Liver (tissue), 9 donors: ENCODE measurements around the gene GPR26. TPM values are rescaled to one million over a fixed set of nuclear protein-coding genes. Genes with fewer than 3 reads are reported as not detected.

Experiments used
- DNase-seq: peaks from one replicate; pipeline ENCODE4 v3.0.0-alpha.2; 2017; ENCODE audit warnings: low spot score
- H3K27ac ChIP-seq, 2 donors: one replicate each; pipeline ENCODE4 v1.7.0; 2013; ENCODE audit warnings: inconsistent platforms in 2 of 2, low read length in 2 of 2, control low read depth in 1 of 2, low read depth in 1 of 2, mild to moderate bottlenecking in 1 of 2
- H3K27me3 ChIP-seq, 4 donors: one replicate each; pipeline versions ENCODE4 v1.6.1 to v1.7.0; 2013; ENCODE audit warnings: low read length in 3 of 4, inconsistent platforms in 1 of 4, mild to moderate bottlenecking in 1 of 4, moderate library complexity in 1 of 4; ENCODE audit not compliant: control insufficient read depth in 4 of 4, insufficient read depth in 4 of 4
- H3K36me3 ChIP-seq, 4 donors: one replicate each; pipeline versions ENCODE4 v1.6.1 to v1.7.0; 2013; ENCODE audit warnings: low read length in 3 of 4, mild to moderate bottlenecking in 3 of 4, low read depth in 1 of 4, moderate library complexity in 1 of 4; ENCODE audit not compliant: control insufficient read depth in 4 of 4, insufficient read depth in 3 of 4
- H3K4me1 ChIP-seq, 4 donors: one replicate each; pipeline versions ENCODE4 v1.6.1 to v1.7.0; 2013; ENCODE audit warnings: low read length in 3 of 4, mild to moderate bottlenecking in 3 of 4, moderate library complexity in 1 of 4; ENCODE audit not compliant: control insufficient read depth in 4 of 4, insufficient read depth in 4 of 4
- H3K4me3 ChIP-seq, 3 donors: one replicate each; pipeline versions ENCODE4 v1.6.1 to v1.7.0; 2013; ENCODE audit warnings: low read length in 3 of 3, control low read depth in 1 of 3, low read depth in 1 of 3, mild to moderate bottlenecking in 1 of 3
- H3K9ac ChIP-seq, 2 donors: one replicate each; pipeline ENCODE4 v1.7.0; 2013; ENCODE audit warnings: low read length in 2 of 2, mild to moderate bottlenecking in 2 of 2, moderate library complexity in 2 of 2, control low read depth in 1 of 2, low read depth in 1 of 2
- H3K9me3 ChIP-seq, 4 donors: one replicate each; pipeline versions ENCODE4 v1.6.1 to v1.7.0; 2013; ENCODE audit warnings: low read length in 3 of 4; ENCODE audit not compliant: control insufficient read depth in 4 of 4
- EGR1 ChIP-seq, 2 donors: IDR thresholded peaks; 2 replicates each; pipeline ENCODE4 v1.6.1; 2016 to 2018; ENCODE audit warnings: antibody characterized with exemption in 2 of 2, low read depth in 2 of 2
- FOXA1 ChIP-seq: IDR thresholded peaks from 2 replicates; pipeline ENCODE4 v1.6.1; 2016; ENCODE audit warnings: antibody characterized with exemption
- FOXA2 ChIP-seq: IDR thresholded peaks from 2 replicates; pipeline ENCODE4 v1.6.1; 2016; ENCODE audit warnings: antibody characterized with exemption
- HNF4A ChIP-seq, 2 donors: conservative IDR thresholded peaks; 2 replicates each; pipeline ENCODE4 v1.6.1; 2016; ENCODE audit warnings: antibody characterized with exemption in 2 of 2, mild to moderate bottlenecking in 2 of 2
- HNF4G ChIP-seq: IDR thresholded peaks from 2 replicates; pipeline ENCODE4 v1.6.1; 2016; ENCODE audit warnings: antibody characterized with exemption
- JUND ChIP-seq, 2 donors: IDR thresholded peaks; 2 replicates each; pipeline ENCODE4 v1.6.1; 2016; ENCODE audit warnings: antibody characterized with exemption in 2 of 2
- RAD21 ChIP-seq, 2 donors: IDR thresholded peaks; 2 replicates each; pipeline ENCODE4 v1.6.1; 2016; ENCODE audit warnings: antibody characterized with exemption in 2 of 2, mild to moderate bottlenecking in 2 of 2
- RXRA ChIP-seq, 2 donors: IDR thresholded peaks; 2 replicates each; pipeline ENCODE4 v1.6.1; 2017 to 2018; ENCODE audit warnings: antibody characterized with exemption in 2 of 2, mild to moderate bottlenecking in 1 of 2
- SP1 ChIP-seq: IDR thresholded peaks from 2 replicates; pipeline ENCODE4 v1.6.1; 2018; ENCODE audit warnings: antibody characterized with exemption, mild to moderate bottlenecking
- TAF1 ChIP-seq: conservative IDR thresholded peaks from 2 replicates; pipeline ENCODE4 v1.6.1; 2016; ENCODE audit warnings: antibody characterized with exemption, mild to moderate bottlenecking
- YY1 ChIP-seq: IDR thresholded peaks from 2 replicates; pipeline ENCODE4 v1.6.1; 2016; ENCODE audit warnings: antibody characterized with exemption, mild to moderate bottlenecking
- WGBS: extraction: QIAGEN DNeasy Blood & Tissue Kit; methylation state at CpG from one replicate; pipeline ENCODE4 v1.1.7; 2013; 5-methylcytosine and 5-hydroxymethylcytosine counted together
- polyA plus RNA-seq, 2 donors: library from polyadenylated mRNA; stranded (reverse) in 1 of 2; unstranded in 1 of 2; fragments of 200-250 nt in 1 of 2; fragments of >200 nt in 1 of 2; fragmentation: Nextera tagmentation in 1 of 2; extraction: Ambion mirVana in 1 of 2; gene quantifications; one replicate each; pipeline versions ENCODE4 v1.2.1 to v1.2.3, GENCODE V29; 2013 to 2015
- total RNA-seq, 2 donors: library from RNA; depleted of rRNA; stranded (reverse); fragments of >200 nt; gene quantifications; one replicate each; pipeline ENCODE4 v1.2.3, GENCODE V29; 2014
- TF ChIP-seq, protein P1 (sequence below): IDR thresholded peaks from 2 replicates; pipeline ENCODE4 v1.6.1; 2016; ENCODE audit warnings: antibody characterized with exemption, mild to moderate bottlenecking
- TF ChIP-seq, protein P2 (sequence below): IDR thresholded peaks from 2 replicates; pipeline ENCODE4 v1.6.1; 2016; ENCODE audit warnings: antibody characterized with exemption
- TF ChIP-seq, protein P3 (sequence below): IDR thresholded peaks from 2 replicates; pipeline ENCODE4 v1.6.1; 2016; ENCODE audit warnings: antibody characterized with exemption
- TF ChIP-seq, protein P4 (sequence below): fragments of 150-350 bp; IDR thresholded peaks from 2 replicates; pipeline ENCODE4 v1.5.1; 2017; ENCODE audit warnings: improper control_type of control experiment, low read depth, low read length; ENCODE audit not compliant: missing input control
- TF ChIP-seq, protein P5 (sequence below): IDR thresholded peaks from 2 replicates; pipeline ENCODE4 v1.6.1; 2016; ENCODE audit warnings: antibody characterized with exemption
- donor health status: healthy.
- donor health status: healthy.
- donor health status: healthy.
- donor health status: healthy.
- donor health status: healthy.

GPR26 gene
- total and polyA plus RNA-seq, 4 donors: not detected

DNA sequence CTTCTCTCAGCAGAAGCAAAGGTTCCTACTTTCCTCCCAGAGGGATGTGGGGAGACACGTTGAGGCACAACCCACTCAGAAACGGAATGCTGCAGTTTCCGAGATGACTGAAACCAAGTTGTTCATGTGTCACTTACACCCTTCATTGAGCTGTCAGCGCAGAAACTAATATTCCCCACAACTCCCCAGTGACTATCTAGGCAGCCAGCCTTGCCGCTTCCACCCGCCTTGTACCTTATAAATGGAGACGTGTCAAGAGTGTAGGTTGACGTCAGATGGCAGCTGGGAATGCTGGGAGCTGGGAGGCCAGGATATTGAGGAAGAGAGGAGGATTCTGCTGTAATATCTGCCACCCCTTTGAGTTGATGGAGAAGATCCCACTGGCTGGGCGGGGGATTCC, 15.1 kb downstream of the GPR26 start:
- 80% methylated on average over 9 of the region's 9 CpGs for WGBS
- H3K36me3 ChIP-seq: no peaks in the 10 kb centered on the region
- no peak overlapping the region for H3K9ac ChIP-seq
- H3K4me1 ChIP-seq: no peaks in the 10 kb centered on the region
- H3K4me3 ChIP-seq: no peak overlapping the region
- TF ChIP-seq HNF4A (conservative IDR thresholded peaks at IDR 0.05) (no peak), FOXA1 (no peak), YY1 (no peak), EGR1 (IDR thresholded peaks at IDR 0.05; ENCODE audit: low read depth in 2 of 2) (no peak), TAF1 (no peak), RAD21 (IDR thresholded peaks at IDR 0.05) (no peak), HNF4G (no peak), RXRA (IDR thresholded peaks at IDR 0.05) (no peak), FOXA2 (no peak), SP1 (no peak), JUND (IDR thresholded peaks at IDR 0.05) (no peak)
- TF ChIP-seq, protein P1, sequence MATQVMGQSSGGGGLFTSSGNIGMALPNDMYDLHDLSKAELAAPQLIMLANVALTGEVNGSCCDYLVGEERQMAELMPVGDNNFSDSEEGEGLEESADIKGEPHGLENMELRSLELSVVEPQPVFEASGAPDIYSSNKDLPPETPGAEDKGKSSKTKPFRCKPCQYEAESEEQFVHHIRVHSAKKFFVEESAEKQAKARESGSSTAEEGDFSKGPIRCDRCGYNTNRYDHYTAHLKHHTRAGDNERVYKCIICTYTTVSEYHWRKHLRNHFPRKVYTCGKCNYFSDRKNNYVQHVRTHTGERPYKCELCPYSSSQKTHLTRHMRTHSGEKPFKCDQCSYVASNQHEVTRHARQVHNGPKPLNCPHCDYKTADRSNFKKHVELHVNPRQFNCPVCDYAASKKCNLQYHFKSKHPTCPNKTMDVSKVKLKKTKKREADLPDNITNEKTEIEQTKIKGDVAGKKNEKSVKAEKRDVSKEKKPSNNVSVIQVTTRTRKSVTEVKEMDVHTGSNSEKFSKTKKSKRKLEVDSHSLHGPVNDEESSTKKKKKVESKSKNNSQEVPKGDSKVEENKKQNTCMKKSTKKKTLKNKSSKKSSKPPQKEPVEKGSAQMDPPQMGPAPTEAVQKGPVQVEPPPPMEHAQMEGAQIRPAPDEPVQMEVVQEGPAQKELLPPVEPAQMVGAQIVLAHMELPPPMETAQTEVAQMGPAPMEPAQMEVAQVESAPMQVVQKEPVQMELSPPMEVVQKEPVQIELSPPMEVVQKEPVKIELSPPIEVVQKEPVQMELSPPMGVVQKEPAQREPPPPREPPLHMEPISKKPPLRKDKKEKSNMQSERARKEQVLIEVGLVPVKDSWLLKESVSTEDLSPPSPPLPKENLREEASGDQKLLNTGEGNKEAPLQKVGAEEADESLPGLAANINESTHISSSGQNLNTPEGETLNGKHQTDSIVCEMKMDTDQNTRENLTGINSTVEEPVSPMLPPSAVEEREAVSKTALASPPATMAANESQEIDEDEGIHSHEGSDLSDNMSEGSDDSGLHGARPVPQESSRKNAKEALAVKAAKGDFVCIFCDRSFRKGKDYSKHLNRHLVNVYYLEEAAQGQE: no peak
- TF ChIP-seq, protein P2, sequence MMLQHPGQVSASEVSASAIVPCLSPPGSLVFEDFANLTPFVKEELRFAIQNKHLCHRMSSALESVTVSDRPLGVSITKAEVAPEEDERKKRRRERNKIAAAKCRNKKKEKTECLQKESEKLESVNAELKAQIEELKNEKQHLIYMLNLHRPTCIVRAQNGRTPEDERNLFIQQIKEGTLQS: no peak
- TF ChIP-seq, protein P3, sequence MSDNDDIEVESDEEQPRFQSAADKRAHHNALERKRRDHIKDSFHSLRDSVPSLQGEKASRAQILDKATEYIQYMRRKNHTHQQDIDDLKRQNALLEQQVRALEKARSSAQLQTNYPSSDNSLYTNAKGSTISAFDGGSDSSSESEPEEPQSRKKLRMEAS: no peak
- TF ChIP-seq, protein P4, sequence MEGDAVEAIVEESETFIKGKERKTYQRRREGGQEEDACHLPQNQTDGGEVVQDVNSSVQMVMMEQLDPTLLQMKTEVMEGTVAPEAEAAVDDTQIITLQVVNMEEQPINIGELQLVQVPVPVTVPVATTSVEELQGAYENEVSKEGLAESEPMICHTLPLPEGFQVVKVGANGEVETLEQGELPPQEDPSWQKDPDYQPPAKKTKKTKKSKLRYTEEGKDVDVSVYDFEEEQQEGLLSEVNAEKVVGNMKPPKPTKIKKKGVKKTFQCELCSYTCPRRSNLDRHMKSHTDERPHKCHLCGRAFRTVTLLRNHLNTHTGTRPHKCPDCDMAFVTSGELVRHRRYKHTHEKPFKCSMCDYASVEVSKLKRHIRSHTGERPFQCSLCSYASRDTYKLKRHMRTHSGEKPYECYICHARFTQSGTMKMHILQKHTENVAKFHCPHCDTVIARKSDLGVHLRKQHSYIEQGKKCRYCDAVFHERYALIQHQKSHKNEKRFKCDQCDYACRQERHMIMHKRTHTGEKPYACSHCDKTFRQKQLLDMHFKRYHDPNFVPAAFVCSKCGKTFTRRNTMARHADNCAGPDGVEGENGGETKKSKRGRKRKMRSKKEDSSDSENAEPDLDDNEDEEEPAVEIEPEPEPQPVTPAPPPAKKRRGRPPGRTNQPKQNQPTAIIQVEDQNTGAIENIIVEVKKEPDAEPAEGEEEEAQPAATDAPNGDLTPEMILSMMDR: no peak
- TF ChIP-seq, protein P5, sequence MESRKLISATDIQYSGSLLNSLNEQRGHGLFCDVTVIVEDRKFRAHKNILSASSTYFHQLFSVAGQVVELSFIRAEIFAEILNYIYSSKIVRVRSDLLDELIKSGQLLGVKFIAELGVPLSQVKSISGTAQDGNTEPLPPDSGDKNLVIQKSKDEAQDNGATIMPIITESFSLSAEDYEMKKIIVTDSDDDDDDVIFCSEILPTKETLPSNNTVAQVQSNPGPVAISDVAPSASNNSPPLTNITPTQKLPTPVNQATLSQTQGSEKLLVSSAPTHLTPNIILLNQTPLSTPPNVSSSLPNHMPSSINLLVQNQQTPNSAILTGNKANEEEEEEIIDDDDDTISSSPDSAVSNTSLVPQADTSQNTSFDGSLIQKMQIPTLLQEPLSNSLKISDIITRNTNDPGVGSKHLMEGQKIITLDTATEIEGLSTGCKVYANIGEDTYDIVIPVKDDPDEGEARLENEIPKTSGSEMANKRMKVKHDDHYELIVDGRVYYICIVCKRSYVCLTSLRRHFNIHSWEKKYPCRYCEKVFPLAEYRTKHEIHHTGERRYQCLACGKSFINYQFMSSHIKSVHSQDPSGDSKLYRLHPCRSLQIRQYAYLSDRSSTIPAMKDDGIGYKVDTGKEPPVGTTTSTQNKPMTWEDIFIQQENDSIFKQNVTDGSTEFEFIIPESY: no peak
- no peak for DNase-seq
- no peaks in the 10 kb centered on the region for H3K9me3 ChIP-seq
- peaks cover 0 to 4% (median 0%) of the 10 kb centered on the region in 4 donors for H3K27me3 ChIP-seq
- H3K27ac ChIP-seq: no peak overlapping the region

DNA sequence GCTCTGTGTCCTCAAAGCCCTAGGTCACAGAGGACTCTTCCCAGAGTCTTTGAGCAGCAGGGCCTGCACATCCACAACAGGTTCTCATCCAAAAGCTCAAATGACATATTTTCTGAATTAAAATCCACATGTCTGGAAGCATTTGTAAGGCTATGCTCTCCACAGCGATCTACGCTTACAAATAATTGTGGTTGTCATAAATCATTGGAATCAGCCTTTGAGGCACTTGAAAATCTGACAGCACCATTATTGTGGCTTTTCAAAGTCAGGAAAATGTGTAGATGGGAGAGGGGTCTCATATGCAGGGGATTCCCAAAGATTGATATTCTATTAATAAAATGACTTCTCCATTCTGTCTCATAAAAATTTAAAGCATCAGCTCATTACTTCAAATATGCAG, 16.3 kb downstream of the GPR26 start:
- WGBS: 96% methylated on average over 2 of the region's 2 CpGs
- Histone ChIP-seq H3K9ac (no peak overlapping the region), H3K4me3 (no peak overlapping the region), H3K36me3 (no peaks in the 10 kb centered on the region), H3K9me3 (no peaks in the 10 kb centered on the region), H3K27ac (no peak overlapping the region), H3K27me3 (peaks cover 0 to 6% (median 0%) of the 10 kb centered on the region in 4 donors), H3K4me1 (no peaks in the 10 kb centered on the region)
- DNase-seq: no peak
- TF ChIP-seq, protein P4: no peak
- no peak for TF ChIP-seq YY1
- TF ChIP-seq TAF1: no peak
- no peak for TF ChIP-seq FOXA1
- TF ChIP-seq, protein P5: no peak
- TF ChIP-seq, protein P3: no peak
- TF ChIP-seq HNF4A (conservative IDR thresholded peaks at IDR 0.05): no peak
- TF ChIP-seq SP1: no peak
- TF ChIP-seq, protein P2: no peak
- TF ChIP-seq FOXA2: no peak
